ENCODE results near the gene ALCAM.
A peak's percentile ranks its signal among the peaks of the same experiment; 100 is the strongest.

The ALCAM gene

DNA sequence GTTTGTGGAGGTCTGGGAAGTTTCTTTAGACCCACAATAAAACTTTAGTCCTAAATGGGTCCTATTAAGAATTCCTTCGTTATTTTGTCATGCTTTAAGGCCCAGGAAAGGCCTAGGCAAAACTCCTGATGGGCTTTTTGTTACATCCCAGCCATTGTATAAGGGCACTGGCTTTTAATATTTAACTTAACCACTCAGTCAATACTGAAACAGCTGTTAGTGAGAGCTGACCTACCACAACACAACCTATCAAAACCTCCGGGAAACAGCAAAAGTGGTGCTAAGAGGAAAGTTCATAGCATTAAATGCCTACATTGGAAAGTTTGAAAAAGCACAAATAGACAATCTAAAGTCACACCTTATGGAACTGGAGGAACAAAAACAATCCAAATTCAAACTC lies 39.6 kb downstream of the ALCAM start:
- Mint-ChIP-seq H3K36me3 (ENCODE audit: low read depth) (peaks cover 76% of the 10 kb centered on the region), H3K27ac (no peak overlapping the region), H3K4me3 (no peak overlapping the region), H3K27me3 (ENCODE audit: low read depth, poor library complexity) (no peaks in the 10 kb centered on the region), H3K9me3 (peaks cover 71% of the 10 kb centered on the region), H3K4me1 (peaks cover 9% of the 10 kb centered on the region)
- TF ChIP-seq, protein P1, sequence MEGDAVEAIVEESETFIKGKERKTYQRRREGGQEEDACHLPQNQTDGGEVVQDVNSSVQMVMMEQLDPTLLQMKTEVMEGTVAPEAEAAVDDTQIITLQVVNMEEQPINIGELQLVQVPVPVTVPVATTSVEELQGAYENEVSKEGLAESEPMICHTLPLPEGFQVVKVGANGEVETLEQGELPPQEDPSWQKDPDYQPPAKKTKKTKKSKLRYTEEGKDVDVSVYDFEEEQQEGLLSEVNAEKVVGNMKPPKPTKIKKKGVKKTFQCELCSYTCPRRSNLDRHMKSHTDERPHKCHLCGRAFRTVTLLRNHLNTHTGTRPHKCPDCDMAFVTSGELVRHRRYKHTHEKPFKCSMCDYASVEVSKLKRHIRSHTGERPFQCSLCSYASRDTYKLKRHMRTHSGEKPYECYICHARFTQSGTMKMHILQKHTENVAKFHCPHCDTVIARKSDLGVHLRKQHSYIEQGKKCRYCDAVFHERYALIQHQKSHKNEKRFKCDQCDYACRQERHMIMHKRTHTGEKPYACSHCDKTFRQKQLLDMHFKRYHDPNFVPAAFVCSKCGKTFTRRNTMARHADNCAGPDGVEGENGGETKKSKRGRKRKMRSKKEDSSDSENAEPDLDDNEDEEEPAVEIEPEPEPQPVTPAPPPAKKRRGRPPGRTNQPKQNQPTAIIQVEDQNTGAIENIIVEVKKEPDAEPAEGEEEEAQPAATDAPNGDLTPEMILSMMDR (IDR thresholded peaks at IDR 0.05), result no peak
- DNase-seq, result no peak

DNA sequence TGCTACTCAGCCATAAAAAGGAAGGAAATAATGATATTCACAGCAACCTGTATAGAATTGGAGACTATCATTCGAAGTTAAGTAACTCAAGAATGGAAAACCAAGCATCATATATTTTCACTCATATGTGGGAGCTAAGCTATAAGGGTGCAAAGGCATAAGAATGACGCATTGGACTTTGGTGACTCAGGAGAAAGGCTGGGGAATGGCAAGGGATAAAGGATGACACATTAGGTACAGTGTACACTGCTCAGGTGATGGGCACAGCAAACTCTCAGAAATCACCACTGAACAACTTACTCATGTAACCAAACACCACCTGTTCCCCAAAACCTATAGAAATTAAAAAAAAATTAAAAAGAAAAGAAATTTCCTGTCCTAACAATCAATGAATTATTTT lies 42.7 kb downstream of the ALCAM start:
- Mint-ChIP-seq H3K36me3 (ENCODE audit: low read depth) (peaks cover 46% of the 10 kb centered on the region), H3K27ac (no peak overlapping the region), H3K9me3 (peaks cover 41% of the 10 kb centered on the region)

DNA sequence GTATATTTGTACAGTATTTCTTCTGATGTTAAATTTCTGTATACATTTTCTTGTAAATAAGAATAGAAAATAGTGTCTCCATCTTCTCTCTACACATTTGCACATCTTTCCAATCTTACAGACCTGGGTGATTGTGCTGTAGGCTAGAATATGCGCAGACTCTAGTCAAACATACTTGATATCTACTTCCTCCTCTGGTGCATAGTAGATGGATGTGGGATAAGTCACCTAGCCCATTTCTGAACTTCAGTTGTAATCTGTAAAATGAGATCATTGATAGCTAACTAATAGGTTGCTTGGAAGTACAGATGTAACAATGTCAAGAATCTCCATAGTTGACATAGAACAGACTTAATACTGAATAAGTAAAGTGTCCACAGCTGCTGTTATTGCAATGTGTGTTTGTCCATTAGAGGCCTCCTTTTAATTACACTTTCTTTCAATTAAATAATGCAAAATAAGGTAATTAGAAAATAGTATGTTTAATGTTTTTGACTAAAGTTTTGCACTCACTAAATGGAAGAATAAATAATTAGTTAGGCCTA lies 46.7 kb downstream of the ALCAM start:
- no peak overlapping the region for H3K4me3 Mint-ChIP-seq
- H3K27me3 Mint-ChIP-seq (ENCODE audit: low read depth, poor library complexity), result no peaks in the 10 kb centered on the region
- H3K27ac Mint-ChIP-seq, result no peak overlapping the region
- H3K9me3 Mint-ChIP-seq, result peaks cover 4% of the 10 kb centered on the region
- no peak for DNase-seq
- TF ChIP-seq, protein P1 (IDR thresholded peaks at IDR 0.05), result no peak
- peaks cover 9% of the 10 kb centered on the region for H3K36me3 Mint-ChIP-seq (ENCODE audit: low read depth)
- H3K4me1 Mint-ChIP-seq, result peaks cover 66% of the 10 kb centered on the region

More for the DNA sequence above, 42.7 kb downstream of the ALCAM start:
- H3K27me3 Mint-ChIP-seq (ENCODE audit: low read depth, poor library complexity), result no peaks in the 10 kb centered on the region
- DNase-seq, result no peak
- TF ChIP-seq, protein P1 (IDR thresholded peaks at IDR 0.05), result no peak
- peaks cover 31% of the 10 kb centered on the region for H3K4me1 Mint-ChIP-seq
- no peak overlapping the region for H3K4me3 Mint-ChIP-seq

DNA sequence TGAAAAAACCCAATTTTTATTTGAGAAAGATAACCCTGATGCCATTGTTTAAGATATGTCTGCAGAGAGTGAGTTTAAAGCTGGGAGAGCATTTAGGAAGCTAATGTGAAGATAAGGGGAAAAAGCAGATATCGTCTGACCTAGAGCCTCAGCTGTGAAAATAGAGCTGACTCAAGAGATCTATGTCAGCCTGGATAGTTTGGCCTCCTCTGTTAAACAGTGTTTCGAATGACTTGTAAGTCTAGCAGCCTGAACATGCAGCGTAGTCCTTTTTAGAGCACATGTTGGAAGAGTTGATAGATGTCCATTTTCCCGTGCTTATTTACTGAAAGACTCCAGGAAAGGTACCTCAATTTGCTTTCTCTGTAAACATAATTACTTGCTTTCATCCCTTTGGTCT lies 48.1 kb downstream of the ALCAM start:
- H3K27me3 Mint-ChIP-seq (ENCODE audit: low read depth, poor library complexity), result no peaks in the 10 kb centered on the region
- peaks cover 2% of the 10 kb centered on the region for H3K36me3 Mint-ChIP-seq (ENCODE audit: low read depth)
- TF ChIP-seq, protein P1 (IDR thresholded peaks at IDR 0.05), result no peak
- DNase-seq, result no peak
- peak overlapping the region; percentile 98 for H3K27ac Mint-ChIP-seq
- H3K9me3 Mint-ChIP-seq, result no peaks in the 10 kb centered on the region
- H3K4me3 Mint-ChIP-seq, result peak overlapping the region; percentile 12
- peaks cover 71% of the 10 kb centered on the region for H3K4me1 Mint-ChIP-seq

DNA sequence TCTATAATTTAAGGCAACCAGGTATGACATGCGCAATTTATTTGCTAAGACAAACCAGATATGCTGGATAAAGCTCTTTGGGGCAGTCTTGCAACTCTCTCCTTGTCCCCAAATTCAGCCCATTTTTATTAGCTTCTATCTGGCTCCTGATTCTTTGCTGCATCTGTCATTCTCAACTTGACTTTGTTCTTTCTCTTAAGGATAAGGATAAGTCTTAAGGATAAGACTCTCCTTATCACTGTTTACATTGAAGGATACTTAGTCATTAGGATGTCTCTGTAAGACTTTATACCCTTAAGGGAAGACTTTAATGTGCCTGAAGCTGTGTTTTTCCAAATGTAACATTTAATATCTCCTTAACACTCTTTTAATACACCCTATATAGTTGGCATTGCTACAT lies 49.2 kb downstream of the ALCAM start:
- no peak for DNase-seq

More for the DNA sequence above, 49.2 kb downstream of the ALCAM start:
- H3K27ac Mint-ChIP-seq, result peak overlapping the region; percentile 4
- H3K4me3 Mint-ChIP-seq, result no peak overlapping the region
- peaks cover 65% of the 10 kb centered on the region for H3K4me1 Mint-ChIP-seq
- no peaks in the 10 kb centered on the region for H3K36me3 Mint-ChIP-seq (ENCODE audit: low read depth)
- no peaks in the 10 kb centered on the region for H3K9me3 Mint-ChIP-seq
- TF ChIP-seq, protein P1 (IDR thresholded peaks at IDR 0.05), result no peak
- no peaks in the 10 kb centered on the region for H3K27me3 Mint-ChIP-seq (ENCODE audit: low read depth, poor library complexity)
